HCT116 (cell line): ENCODE data around the gene CLN5. TPM values are rescaled to one million over a fixed set of nuclear protein-coding genes. Genes with fewer than 3 reads are reported as not detected.

ENCODE experiments used
- ATAC-seq: fragments of 200-7000 bp; cut with Tn5 transposase; 2 replicates; pipeline ENCODE4 v1.9.1; 2020; ENCODE audit warnings: mild to moderate bottlenecking, moderate library complexity
- BruUV-seq: library from RNA; stranded (reverse); fragments of 400-500 nt; replicated peaks from 2 replicates; lab custom pipeline; 2021; lab: Mats Ljungman, UMichigan
- CTCF ChIA-PET: fragments of 300-600 bp; sonication (Branson Sonifier 250); formaldehyde crosslinking; loops from one replicate; lab custom pipeline; 2021; ENCODE audit warnings: antibody characterized with exemption; lab: Charles Lee
- POLR2A ChIA-PET: fragments of 300-600, 350-600 bp; sonication (Branson Sonifier 250); formaldehyde crosslinking; loops from one replicate; lab custom pipeline; 2021; ENCODE audit warnings: antibody characterized with exemption; lab: Charles Lee
- RAD21 ChIA-PET, 2 experiments: fragments of 300-600 bp; sonication (Branson Sonifier 250); formaldehyde crosslinking; loops; one replicate each; lab custom pipeline; 2023; ENCODE audit warnings: low total read pairs in 2 of 2; ENCODE audit not compliant: uncharacterized antibody in 2 of 2, unreplicated experiment in 2 of 2, low non-redundant PET in 1 of 2; lab: Charles Lee
- DNase-seq: peaks from one replicate; pipeline ENCODE4 v3.0.0-alpha.2; 2010; ENCODE audit warnings: low read depth, low spot score
- H2AFZ ChIP-seq: fragments of 200-600 bp; shearing (Covaris generic), sonication (generic); 2 replicates; pipeline ENCODE4 v1.6.1; 2017; ENCODE audit warnings: low read depth, mixed run types, mixed read lengths, antibody characterized with exemption, low read length; ENCODE audit not compliant: poor library complexity, severe bottlenecking
- H3K27ac ChIP-seq: 2 replicates; pipeline ENCODE4 v1.5.1; 2012; ENCODE audit warnings: low read depth, low read length
- H3K27me3 ChIP-seq: fragments of 200-600 bp; sonication (generic); 2 replicates; pipeline ENCODE4 v1.6.1; 2016; ENCODE audit warnings: mixed run types, low read length, mixed read lengths; ENCODE audit not compliant: insufficient read depth
- H3K36me3 ChIP-seq, 2 experiments: fragments of 200-500 bp in 1 of 2; fragments of 200-600 bp in 1 of 2; sonication (Bioruptor generic) in 1 of 2; sonication (generic) in 1 of 2; 2 replicates each; pipeline versions ENCODE4 v1.5.1 to v1.6.1; 2014 to 2016; ENCODE audit warnings: low read length in 2 of 2, inconsistent platforms in 1 of 2, mixed read lengths in 1 of 2, mixed run types in 1 of 2; ENCODE audit not compliant: insufficient read depth in 2 of 2, control insufficient read depth in 1 of 2
- H3K4me1 ChIP-seq, 2 experiments: fragments of 200-600 bp in 1 of 2; sonication (generic) in 1 of 2; 2 replicates each; pipeline versions ENCODE4 v1.5.1 to v1.6.1; 2012 to 2017; ENCODE audit warnings: low read length in 2 of 2, inconsistent platforms in 1 of 2, mild to moderate bottlenecking in 1 of 2, mixed read lengths in 1 of 2, mixed run types in 1 of 2, moderate library complexity in 1 of 2; ENCODE audit not compliant: insufficient read depth in 2 of 2, control insufficient read depth in 1 of 2
- H3K4me2 ChIP-seq: fragments of 200-600 bp; sonication (generic); 2 replicates; pipeline ENCODE4 v1.6.1; 2017; ENCODE audit warnings: mixed run types, low read length, mixed read lengths
- H3K4me3 ChIP-seq, 2 experiments: fragments of 200-600 bp in 1 of 2; sonication (generic) in 1 of 2; replicated peaks in 1 of 2; 2 replicates each; pipeline ENCODE4 v1.5.1; 2011 to 2016; ENCODE audit warnings: low read length in 2 of 2, control low read depth in 1 of 2, low read depth in 1 of 2, mild to moderate bottlenecking in 1 of 2, mixed read lengths in 1 of 2, mixed run types in 1 of 2
- H3K79me2 ChIP-seq: fragments of 200-600 bp; sonication (generic); 2 replicates; pipeline ENCODE4 v1.6.1; 2017; ENCODE audit warnings: mild to moderate bottlenecking, mixed run types, low read length, moderate library complexity, mixed read lengths; ENCODE audit not compliant: insufficient read depth
- H3K9ac ChIP-seq: fragments of 200-600 bp; sonication (generic); 2 replicates; pipeline ENCODE4 v1.6.1; 2016; ENCODE audit warnings: low read length, mixed read lengths
- H3K9me2 ChIP-seq: fragments of 200-600 bp; sonication (generic), shearing (Covaris generic); 2 replicates; pipeline ENCODE4 v1.6.1; 2017; ENCODE audit warnings: mixed run types, mild to moderate bottlenecking, moderate library complexity; ENCODE audit not compliant: insufficient read depth
- H3K9me3 ChIP-seq, 2 experiments: fragments of 200-500 bp in 1 of 2; fragments of 200-600 bp in 1 of 2; sonication (Bioruptor generic) in 1 of 2; sonication (generic) in 1 of 2; 2 replicates each; pipeline ENCODE4 v1.6.1; 2014 to 2017; ENCODE audit warnings: low read length in 2 of 2, mixed read lengths in 2 of 2, inconsistent platforms in 1 of 2, low read depth in 1 of 2, mild to moderate bottlenecking in 1 of 2, mixed run types in 1 of 2, moderate library complexity in 1 of 2; ENCODE audit not compliant: control insufficient read depth in 1 of 2, insufficient read depth in 1 of 2
- H4K20me1 ChIP-seq: fragments of 200-600 bp; sonication (generic), shearing (Covaris generic); 2 replicates; pipeline ENCODE4 v1.6.1; 2017; ENCODE audit warnings: mixed run types, mild to moderate bottlenecking, moderate library complexity; ENCODE audit not compliant: insufficient read depth
- SRF ChIP-seq: IDR thresholded peaks from 2 replicates; pipeline ENCODE4 v1.6.1; 2012; ENCODE audit warnings: low read depth
- ZFX ChIP-seq: fragments of 450-650 bp; IDR thresholded peaks from 2 replicates; pipeline ENCODE4 v1.6.1; 2017
- intact Hi-C: fragments of 100-400 bp; cut with micrococcal nuclease; formaldehyde crosslinking; loops from 2 replicates; pipeline ENCODE4 v1.10.0; 2022
- total RNA-seq: library from RNA; stranded (reverse); gene quantifications from one replicate; pipeline ENCODE4 v1.2.1, GENCODE V29; 2021; ENCODE audit not compliant: unreplicated experiment
- TF ChIP-seq, protein P1 (sequence below): IDR thresholded peaks from 2 replicates; pipeline ENCODE4 v1.6.1; 2012
- TF ChIP-seq, protein P2 (sequence below), 3 experiments: fragments of 200-600 bp in 1 of 3; sonication (generic) in 1 of 3; IDR thresholded peaks in 2 of 3; conservative IDR thresholded peaks in 1 of 3; 2 replicates each; pipeline ENCODE4 v1.5.1; 2012 to 2017; ENCODE audit warnings: low read depth in 2 of 3, low read length in 2 of 3, antibody characterized with exemption in 1 of 3, borderline replicate concordance in 1 of 3, control low read depth in 1 of 3, mild to moderate bottlenecking in 1 of 3, mixed read lengths in 1 of 3, mixed run types in 1 of 3, moderate library complexity in 1 of 3; ENCODE audit not compliant: insufficient read depth in 1 of 3

CLN5 gene
- total RNA-seq, 1 experiment from 2014 or later, result 21.4 TPM

DNA sequence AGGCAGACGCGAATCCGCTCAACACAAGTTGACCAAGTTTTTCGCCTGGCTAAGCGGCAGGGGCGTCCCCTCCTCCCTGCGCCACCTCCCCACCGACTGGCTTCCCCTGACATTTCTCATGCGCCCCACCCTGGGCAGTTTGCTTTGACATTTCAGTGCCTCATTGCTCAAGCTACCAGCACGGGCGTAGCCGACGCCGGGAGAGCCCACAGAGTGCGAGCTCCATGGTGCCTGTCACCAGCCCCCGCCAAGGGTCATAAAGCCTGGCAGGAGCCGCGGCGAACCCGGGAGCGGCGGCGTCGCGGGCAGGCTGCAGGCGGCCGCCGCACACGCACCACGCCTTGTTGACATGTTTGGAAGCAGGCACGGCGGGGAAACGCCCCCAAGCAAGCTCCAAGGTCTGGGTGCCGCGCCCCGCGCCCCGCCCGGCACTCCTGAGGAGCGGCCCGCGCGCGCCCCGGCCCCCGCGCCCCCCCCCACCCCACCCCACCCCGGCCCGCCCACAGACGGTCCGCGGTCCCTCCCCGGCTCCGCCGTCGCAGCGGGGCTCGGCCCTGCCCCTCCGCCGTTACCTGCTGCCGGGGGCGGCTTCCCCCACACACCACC is 34.5 kb downstream of the CLN5 start:
- intact Hi-C loops, result loop anchor here (10.0 kb wide), 2 partner anchors 298 to 448 kb away; partner anchors contain the start of gene MYCBP2
- TF ChIP-seq SRF, result no peak
- TF ChIP-seq, protein P1, sequence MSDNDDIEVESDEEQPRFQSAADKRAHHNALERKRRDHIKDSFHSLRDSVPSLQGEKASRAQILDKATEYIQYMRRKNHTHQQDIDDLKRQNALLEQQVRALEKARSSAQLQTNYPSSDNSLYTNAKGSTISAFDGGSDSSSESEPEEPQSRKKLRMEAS, result peak; percentile 65
- TF ChIP-seq, protein P2, sequence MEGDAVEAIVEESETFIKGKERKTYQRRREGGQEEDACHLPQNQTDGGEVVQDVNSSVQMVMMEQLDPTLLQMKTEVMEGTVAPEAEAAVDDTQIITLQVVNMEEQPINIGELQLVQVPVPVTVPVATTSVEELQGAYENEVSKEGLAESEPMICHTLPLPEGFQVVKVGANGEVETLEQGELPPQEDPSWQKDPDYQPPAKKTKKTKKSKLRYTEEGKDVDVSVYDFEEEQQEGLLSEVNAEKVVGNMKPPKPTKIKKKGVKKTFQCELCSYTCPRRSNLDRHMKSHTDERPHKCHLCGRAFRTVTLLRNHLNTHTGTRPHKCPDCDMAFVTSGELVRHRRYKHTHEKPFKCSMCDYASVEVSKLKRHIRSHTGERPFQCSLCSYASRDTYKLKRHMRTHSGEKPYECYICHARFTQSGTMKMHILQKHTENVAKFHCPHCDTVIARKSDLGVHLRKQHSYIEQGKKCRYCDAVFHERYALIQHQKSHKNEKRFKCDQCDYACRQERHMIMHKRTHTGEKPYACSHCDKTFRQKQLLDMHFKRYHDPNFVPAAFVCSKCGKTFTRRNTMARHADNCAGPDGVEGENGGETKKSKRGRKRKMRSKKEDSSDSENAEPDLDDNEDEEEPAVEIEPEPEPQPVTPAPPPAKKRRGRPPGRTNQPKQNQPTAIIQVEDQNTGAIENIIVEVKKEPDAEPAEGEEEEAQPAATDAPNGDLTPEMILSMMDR (IDR thresholded peaks at IDR 0.05 in 2 of 3, conservative IDR thresholded peaks at IDR 0.05 in 1 of 3; ENCODE audit: borderline replicate concordance in 1 of 3, insufficient read depth in 1 of 3, low read depth in 2 of 3, low read length in 2 of 3), result no peak
- TF ChIP-seq ZFX, result no peak
- ChIA-PET RAD21 (no interaction called here), CTCF (interaction anchor here (2.2 kb wide), 1 partner anchor 10 kb away, joined by 8 read pairs; no protein-coding TSS in a partner anchor), POLR2A (interaction anchor here (0.7 kb wide), 1 partner anchor 264 kb away, joined by 4 read pairs; no protein-coding TSS in a partner anchor)
- peaks cover 14% of the 10 kb centered on the region for H4K20me1 ChIP-seq
- peak; percentile 85 for ATAC-seq
- peak; percentile 21 for DNase-seq
- no peaks in the 10 kb centered on the region for H3K27me3 ChIP-seq
- H3K9ac ChIP-seq, result peak overlapping the region; percentile 90
- BruUV-seq, result no TSS peak
- peak overlapping the region; percentile 63 to 84 for H3K4me3 ChIP-seq
- H3K4me2 ChIP-seq, result peak overlapping the region; percentile 98
- H3K9me3 ChIP-seq, result no peaks in the 10 kb centered on the region
- peaks cover 9 to 25% of the 10 kb centered on the region in 2 experiments; a peak in 3 of 4 replicates for H3K4me1 ChIP-seq
- no peaks in the 10 kb centered on the region for H3K36me3 ChIP-seq
- H3K27ac ChIP-seq, result peak overlapping the region; percentile 94
- no peaks in the 10 kb centered on the region for H3K9me2 ChIP-seq
- no peak overlapping the region for H2AFZ ChIP-seq
- H3K79me2 ChIP-seq, result peaks cover 50% of the 10 kb centered on the region
